ENCODE measurements around the gene MAP2K1.

DNA sequence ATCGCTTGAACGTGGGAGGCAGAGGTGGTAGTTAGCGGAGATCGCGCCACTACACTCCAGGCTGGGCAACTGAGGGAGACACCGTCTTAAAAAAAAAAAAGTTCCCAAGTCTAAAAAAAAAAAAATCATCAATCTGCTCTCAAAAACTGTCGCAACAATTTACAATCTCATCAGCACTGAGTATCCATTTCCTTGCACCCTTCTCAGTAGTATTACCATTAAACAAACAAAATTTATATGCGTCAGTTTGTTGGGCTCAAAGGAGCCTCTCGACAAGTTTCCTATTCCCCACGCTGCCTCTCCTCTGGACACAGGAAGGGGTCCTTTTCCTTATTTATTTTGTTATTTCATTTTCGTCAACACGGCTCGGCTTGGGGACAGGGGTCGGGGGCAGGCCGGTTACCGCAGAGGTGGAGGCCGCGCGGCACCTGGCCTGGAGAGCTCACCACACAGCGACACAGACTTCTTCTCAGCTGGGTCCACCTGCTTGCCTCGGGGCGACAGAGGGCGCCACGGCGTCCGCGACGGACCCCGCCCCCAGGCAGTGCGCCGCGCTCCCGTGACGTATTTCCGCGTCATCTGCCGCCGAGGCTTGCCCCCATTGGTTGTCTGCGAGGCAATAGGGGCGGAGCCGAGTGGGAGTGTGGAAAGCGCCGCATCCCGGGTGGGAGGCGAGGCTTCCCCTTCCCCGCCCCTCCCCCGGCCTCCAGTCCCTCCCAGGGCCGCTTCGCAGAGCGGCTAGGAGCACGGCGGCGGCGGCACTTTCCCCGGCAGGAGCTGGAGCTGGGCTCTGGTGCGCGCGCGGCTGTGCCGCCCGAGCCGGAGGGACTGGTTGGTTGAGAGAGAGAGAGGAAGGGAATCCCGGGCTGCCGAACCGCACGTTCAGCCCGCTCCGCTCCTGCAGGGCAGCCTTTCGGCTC, at the start of gene MAP2K1:
- TF ChIP-seq, protein P1, sequence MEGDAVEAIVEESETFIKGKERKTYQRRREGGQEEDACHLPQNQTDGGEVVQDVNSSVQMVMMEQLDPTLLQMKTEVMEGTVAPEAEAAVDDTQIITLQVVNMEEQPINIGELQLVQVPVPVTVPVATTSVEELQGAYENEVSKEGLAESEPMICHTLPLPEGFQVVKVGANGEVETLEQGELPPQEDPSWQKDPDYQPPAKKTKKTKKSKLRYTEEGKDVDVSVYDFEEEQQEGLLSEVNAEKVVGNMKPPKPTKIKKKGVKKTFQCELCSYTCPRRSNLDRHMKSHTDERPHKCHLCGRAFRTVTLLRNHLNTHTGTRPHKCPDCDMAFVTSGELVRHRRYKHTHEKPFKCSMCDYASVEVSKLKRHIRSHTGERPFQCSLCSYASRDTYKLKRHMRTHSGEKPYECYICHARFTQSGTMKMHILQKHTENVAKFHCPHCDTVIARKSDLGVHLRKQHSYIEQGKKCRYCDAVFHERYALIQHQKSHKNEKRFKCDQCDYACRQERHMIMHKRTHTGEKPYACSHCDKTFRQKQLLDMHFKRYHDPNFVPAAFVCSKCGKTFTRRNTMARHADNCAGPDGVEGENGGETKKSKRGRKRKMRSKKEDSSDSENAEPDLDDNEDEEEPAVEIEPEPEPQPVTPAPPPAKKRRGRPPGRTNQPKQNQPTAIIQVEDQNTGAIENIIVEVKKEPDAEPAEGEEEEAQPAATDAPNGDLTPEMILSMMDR (IDR thresholded peaks at IDR 0.05), result peak; percentile 78 to 91 (median 88)
- peak; percentile 29 to 71 for TF ChIP-seq POLR2A (IDR thresholded peaks at IDR 0.05)
